ENCODE data around the gene ZDHHC7. TPM values are rescaled to one million over a fixed set of nuclear protein-coding genes. Genes with fewer than 3 reads are reported as not detected.
"Not testable (repeated sequence)": the region's sequence is repeated elsewhere in the genome, so short reads cannot be mapped to it uniquely, and the experiment has no call there.

The ZDHHC7 gene
- total RNA-seq, 2 experiments from 2014 or later = 20.7 to 23.6 TPM

GRCh38 chr16:85037721-85038120 is 26.4 kb upstream of the ZDHHC7 start:
- DNase-seq (no peak), ATAC-seq (no peak)
- Mint-ChIP-seq H3K4me3 (no peak overlapping the region), H3K27me3 (no peaks in the 10 kb centered on the region), H3K27ac (no peak overlapping the region), H3K4me1 (ENCODE audit: low read depth) (peaks cover 9% of the 10 kb centered on the region), H3K36me3 (ENCODE audit: low read depth) (no peaks in the 10 kb centered on the region), H3K9me3 (no peaks in the 10 kb centered on the region)
- no peak for TF ChIP-seq CTCF (IDR thresholded peaks at IDR 0.05)
- intact Hi-C loops (cut with micrococcal nuclease) = no loop called here
- ChIA-PET POLR2A (no interaction called here), CTCF (no interaction called here)

DNA sequence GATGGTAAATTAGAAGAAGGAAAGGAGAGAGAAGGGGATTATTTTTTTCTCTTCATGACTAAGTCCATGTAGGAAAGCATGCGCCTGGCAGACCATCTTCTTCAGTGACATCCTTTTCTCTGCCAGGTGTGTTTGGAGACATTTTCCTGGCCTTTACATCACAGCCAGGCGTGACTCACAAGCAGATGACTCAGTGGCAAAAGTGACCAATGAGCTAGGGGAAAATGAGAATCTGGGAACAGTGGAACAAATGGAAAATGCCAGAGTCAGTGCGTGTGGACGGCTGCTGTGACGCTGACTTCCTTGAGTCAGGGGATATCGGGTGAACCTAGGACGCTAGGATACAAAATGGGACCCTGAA is 25.7 kb upstream of the ZDHHC7 start:
- H3K9me3 Mint-ChIP-seq = no peaks in the 10 kb centered on the region
- no peak overlapping the region for H3K27ac Mint-ChIP-seq
- ChIA-PET CTCF (no interaction called here), POLR2A (no interaction called here)
- peaks cover 2% of the 10 kb centered on the region for H3K36me3 Mint-ChIP-seq (ENCODE audit: low read depth)
- DNase-seq = peak; percentile 25
- no peak for ATAC-seq
- H3K27me3 Mint-ChIP-seq = no peaks in the 10 kb centered on the region
- no peak overlapping the region for H3K4me3 Mint-ChIP-seq
- TF ChIP-seq CTCF (IDR thresholded peaks at IDR 0.05) = no peak
- H3K4me1 Mint-ChIP-seq (ENCODE audit: low read depth) = peaks cover 9% of the 10 kb centered on the region
- intact Hi-C loops (cut with micrococcal nuclease) = no loop called here

GRCh38 chr16:85036236-85037049 is 25.1 kb upstream of the ZDHHC7 start:
- DNase-seq = no peak
- POLR2A ChIA-PET = no interaction called here
- H3K4me1 Mint-ChIP-seq (ENCODE audit: low read depth) = peaks cover 11% of the 10 kb centered on the region
- CTCF ChIA-PET = no interaction called here
- no peak for TF ChIP-seq CTCF (IDR thresholded peaks at IDR 0.05)
- no peak overlapping the region for H3K4me3 Mint-ChIP-seq
- peaks cover 2% of the 10 kb centered on the region for H3K36me3 Mint-ChIP-seq (ENCODE audit: low read depth)
- peak overlapping the region; percentile 17 for H3K27ac Mint-ChIP-seq
- no peaks in the 10 kb centered on the region for H3K27me3 Mint-ChIP-seq
- no peaks in the 10 kb centered on the region for H3K9me3 Mint-ChIP-seq
- intact Hi-C loops (cut with micrococcal nuclease) = no loop called here
- ATAC-seq = no peak

DNA sequence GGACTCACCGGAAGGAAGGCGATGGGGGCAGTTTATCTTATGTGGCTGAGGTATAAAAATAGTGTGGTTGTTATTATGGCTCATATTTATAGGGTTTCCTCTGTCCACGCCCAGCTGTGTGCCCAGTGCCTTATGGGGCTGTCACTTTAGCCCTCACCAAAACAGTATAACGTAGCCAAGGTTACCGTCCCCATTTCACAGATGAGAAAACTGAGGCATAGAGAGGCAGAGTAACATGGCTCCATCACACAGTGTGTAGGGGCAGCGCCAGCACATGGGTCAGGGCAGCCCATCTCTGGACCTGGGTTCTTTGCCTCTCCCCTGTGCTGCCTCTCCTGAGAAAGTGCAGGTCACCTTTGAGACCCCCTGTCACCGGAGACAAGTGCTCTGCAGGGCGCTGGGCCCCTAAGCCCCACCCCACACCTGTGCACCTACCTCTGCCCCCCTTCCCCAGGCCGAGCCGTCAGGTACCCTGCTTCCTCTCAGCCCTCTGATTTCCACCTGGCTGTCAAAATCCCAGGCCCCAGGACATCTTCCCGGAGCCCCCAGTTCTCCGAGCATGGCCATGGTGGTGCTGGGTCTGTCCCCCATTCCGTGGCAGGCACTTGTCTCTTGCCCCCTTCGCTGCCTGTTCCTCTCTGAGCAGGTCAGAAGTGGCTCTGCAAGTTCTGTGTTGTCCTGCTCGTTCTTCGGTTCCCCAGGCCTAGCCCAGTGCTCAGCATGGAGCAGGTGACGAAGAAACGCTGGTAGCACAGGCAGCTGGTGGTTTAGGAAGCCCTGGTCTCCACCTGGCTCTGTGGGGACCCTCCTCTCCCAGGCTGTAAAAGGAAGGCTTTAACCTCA is 23.5 kb upstream of the ZDHHC7 start:
- no peak for DNase-seq
- TF ChIP-seq CTCF (IDR thresholded peaks at IDR 0.05) = no peak
- H3K27ac Mint-ChIP-seq = no peak overlapping the region

DNA sequence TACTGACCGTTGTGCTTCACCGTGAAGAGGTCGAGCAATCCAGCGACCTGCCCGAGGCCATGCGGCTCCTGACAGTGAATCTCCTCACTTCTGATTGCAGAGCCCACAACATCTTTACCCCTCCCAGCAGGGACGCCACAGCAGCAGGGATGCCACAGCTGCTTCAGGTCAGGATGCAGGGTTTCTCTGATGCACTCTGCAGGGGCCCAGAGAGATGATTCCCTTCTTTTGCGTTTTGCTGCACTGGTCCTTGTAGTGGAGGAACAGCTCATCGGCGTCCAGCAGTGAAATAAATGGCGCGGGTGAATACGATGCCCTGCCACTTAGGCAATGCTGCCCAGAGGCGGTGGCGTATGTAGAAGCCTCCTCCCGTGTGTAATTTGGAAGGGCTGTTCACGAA is 21.8 kb upstream of the ZDHHC7 start:
- Mint-ChIP-seq H3K4me1 (ENCODE audit: low read depth) (peaks cover 34% of the 10 kb centered on the region), H3K9me3 (no peaks in the 10 kb centered on the region), H3K27me3 (no peaks in the 10 kb centered on the region), H3K36me3 (ENCODE audit: low read depth) (peaks cover 2% of the 10 kb centered on the region), H3K4me3 (no peak overlapping the region), H3K27ac (no peak overlapping the region)
- intact Hi-C loops (cut with micrococcal nuclease) = no loop called here
- CTCF ChIA-PET = no interaction called here
- TF ChIP-seq CTCF (IDR thresholded peaks at IDR 0.05) = no peak
- no peak for ATAC-seq
- no peak for DNase-seq
- POLR2A ChIA-PET = interaction anchor here (0.7 to 0.8 kb wide), 2 partner anchors 14 to 21 kb away, joined by 3 read pairs; no protein-coding TSS in a partner anchor

More for the DNA sequence above, 23.5 kb upstream of the ZDHHC7 start:
- CTCF ChIA-PET = interaction anchor here (1.3 kb wide), 1 partner anchor 21 kb away, joined by 4 read pairs; no protein-coding TSS in a partner anchor
- ATAC-seq = no peak
- intact Hi-C loops (cut with micrococcal nuclease) = no loop called here
- Mint-ChIP-seq H3K27me3 (no peaks in the 10 kb centered on the region), H3K9me3 (no peaks in the 10 kb centered on the region), H3K4me1 (ENCODE audit: low read depth) (peaks cover 18% of the 10 kb centered on the region), H3K4me3 (no peak overlapping the region), H3K36me3 (ENCODE audit: low read depth) (peaks cover 2% of the 10 kb centered on the region)
- POLR2A ChIA-PET = no interaction called here

- H3K27ac Mint-ChIP-seq; H3K27me3 Mint-ChIP-seq; intact Hi-C loops (cut with micrococcal nuclease); H3K9me3 Mint-ChIP-seq; H3K36me3 Mint-ChIP-seq (ENCODE audit: low read depth); ATAC-seq; DNase-seq; H3K4me3 Mint-ChIP-seq; CTCF ChIA-PET: not testable (repeated sequence)
- H3K4me1 Mint-ChIP-seq (ENCODE audit: low read depth) = peaks cover 38% of the 10 kb centered on the region
- POLR2A ChIA-PET = interaction anchor here (1.8 kb wide), 1 partner anchor 9 kb away, joined by 5 read pairs; no protein-coding TSS in a partner anchor
These were observed 20.9 kb upstream of the ZDHHC7 start for GRCh38 chr16:85032187-85032586.

Data from activated CD8-positive, alpha-beta T cell treated with anti-CD3 and anti-CD28 coated beads for 36 hours (primary cell).